Activated CD8-positive, alpha-beta memory T cell treated with anti-CD3 and anti-CD28 coated beads, Interleukin-2, amount 50 U/mL, for 4 hours (primary cell): ENCODE measurements around the gene COG1.
A peak's percentile ranks its signal among the peaks of the same experiment; 100 is the strongest.

ENCODE experiments used
- DNase-seq: peaks from one replicate; pipeline ENCODE4 v3.0.0-alpha.2; 2020

The COG1 gene

GRCh38 chr17:73201215-73202069 lies 8.6 kb downstream of the COG1 start:
- DNase-seq: no peak

- no peak for DNase-seq
Observed at GRCh38 chr17:73203135-73203787, 10.4 kb downstream of the COG1 start.

DNA sequence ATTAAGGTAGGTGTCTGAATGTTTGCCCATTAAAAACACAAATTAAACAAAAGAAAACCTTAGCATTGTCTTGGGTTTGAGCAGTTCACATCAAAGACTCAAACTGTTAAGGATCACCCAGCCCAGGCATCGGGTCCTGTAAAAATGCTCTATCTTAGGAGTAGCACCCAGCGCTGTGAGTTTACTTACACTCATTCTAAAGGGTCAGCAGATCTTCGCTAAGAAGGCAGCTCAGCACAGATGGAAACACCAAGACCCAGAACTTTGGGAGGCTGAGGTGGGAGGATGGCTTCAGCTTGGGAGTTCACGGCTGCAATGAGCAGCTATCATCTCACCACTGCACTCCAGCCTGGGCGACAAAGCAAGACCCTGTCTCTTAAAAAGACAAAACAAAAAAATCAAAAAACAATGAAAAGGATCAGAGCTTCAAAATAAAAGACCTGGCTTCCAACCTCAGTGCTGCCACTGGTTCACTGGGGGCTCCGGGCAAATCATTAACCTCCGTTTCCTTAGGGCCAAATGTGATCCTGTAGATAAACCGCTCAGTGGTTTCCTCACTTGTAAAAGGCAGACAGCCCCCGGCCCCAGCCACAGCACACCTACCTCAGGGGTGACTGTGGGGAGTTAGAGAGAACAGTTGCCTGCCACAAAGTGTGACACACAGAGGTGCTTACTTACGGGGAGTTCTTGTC lies 11.1 kb downstream of the COG1 start:
- peak; percentile 31 for DNase-seq

DNA sequence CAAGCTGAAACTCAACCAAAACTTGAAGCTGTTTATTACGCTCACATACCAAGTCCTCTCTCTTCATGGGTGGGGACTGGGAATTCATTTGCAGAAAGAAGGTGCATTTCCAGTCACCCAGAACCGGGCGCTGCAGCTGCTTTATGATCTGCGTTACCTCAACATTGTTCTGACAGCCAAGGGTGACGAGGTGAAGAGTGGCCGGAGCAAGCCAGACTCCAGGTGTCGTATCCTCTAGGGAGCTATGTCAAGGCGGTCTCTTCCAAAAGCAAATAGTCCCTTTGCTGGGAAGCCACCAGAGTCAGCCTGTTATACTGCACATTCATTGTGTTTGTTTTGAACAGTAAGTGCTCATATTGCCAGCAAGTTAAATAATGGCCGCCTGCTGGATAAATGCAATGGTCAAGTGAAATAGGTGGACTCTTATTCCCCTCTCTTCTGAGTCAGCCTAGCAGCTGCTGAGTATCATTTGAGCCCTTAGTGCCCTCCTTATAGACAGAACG lies 12.7 kb downstream of the COG1 start:
- DNase-seq: no peak

DNA sequence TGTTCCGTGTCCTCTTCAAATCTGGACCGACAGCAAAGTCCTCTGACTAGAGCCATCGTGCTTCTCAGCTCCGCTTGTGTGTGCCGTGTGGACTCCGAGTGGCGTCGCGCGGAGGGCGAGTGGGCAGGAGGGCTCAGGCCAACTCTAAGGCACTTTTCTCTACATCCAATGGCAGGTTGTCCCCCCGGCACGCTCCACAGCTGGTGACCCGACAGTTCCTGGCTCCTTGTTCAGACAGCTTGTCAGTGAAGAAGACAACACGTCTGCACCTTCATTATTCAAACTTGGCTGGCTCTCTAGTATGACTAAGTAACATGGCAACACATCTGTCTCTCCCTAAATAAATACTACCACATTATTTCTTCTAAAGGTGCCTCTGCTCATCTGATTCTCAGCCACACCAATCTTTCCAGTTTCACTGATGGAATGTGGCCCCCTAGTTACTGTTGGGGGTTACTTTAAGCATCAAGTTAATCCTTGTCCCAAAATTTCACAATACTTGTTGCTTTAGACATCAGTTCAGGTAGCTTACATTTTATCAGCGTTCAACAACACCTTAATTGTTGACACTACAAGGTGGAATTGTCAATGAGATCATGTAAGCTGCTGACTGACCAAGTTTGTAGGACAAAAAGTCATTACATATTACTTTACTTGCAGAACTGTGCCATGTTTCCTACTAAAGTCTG lies 15.4 kb downstream of the COG1 start:
- no peak for DNase-seq

DNA sequence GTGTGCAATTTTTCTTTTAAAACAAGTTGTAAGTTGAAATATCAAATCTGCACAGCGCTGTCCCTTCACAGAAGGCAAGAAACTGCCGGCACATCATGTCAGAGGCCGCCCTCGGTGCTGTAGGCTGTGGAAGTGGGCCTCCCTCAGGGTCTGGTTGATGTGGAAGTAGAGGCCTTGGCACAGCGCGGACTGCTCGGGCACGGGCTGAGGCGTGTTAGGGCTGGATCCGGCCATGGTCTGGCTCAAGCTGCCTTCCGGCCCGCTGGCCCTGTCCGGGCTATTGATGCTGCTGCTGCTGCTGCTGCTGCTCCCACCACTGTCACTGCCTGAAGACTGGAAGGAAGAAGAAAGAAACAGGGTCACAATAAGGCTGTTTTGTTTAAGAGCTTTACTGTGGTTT lies 16.6 kb downstream of the COG1 start:
- no peak for DNase-seq

- DNase-seq: no peak
Observed at GRCh38 chr17:73210002-73210678, 17.3 kb downstream of the COG1 start.

- DNase-seq: peak; percentile 74
Observed at GRCh38 chr17:73211745-73212144, 18.9 kb downstream of the COG1 start.

DNA sequence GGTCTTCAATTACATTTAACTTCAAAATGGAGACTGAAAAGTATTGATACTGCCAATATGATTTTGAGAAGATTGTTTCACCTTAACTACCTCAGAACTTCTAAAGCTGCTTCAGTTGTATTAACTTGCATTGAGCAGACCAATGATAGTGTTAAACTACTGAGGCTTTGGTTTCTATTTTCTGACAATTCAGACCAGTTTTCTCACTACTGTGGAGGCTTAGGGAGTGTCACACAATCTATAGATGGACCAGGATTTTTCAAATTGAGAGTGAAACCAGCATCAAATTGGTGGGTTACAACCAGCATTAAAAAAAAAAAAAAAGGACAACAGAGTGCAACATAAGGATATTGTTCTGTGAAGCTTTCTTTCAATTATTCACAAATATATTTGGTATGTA lies 21.2 kb downstream of the COG1 start:
- no peak for DNase-seq

GRCh38 chr17:73214851-73215250 lies 22.0 kb downstream of the COG1 start:
- DNase-seq: no peak

GRCh38 chr17:73215447-73215846 lies 22.6 kb downstream of the COG1 start:
- no peak for DNase-seq

DNA sequence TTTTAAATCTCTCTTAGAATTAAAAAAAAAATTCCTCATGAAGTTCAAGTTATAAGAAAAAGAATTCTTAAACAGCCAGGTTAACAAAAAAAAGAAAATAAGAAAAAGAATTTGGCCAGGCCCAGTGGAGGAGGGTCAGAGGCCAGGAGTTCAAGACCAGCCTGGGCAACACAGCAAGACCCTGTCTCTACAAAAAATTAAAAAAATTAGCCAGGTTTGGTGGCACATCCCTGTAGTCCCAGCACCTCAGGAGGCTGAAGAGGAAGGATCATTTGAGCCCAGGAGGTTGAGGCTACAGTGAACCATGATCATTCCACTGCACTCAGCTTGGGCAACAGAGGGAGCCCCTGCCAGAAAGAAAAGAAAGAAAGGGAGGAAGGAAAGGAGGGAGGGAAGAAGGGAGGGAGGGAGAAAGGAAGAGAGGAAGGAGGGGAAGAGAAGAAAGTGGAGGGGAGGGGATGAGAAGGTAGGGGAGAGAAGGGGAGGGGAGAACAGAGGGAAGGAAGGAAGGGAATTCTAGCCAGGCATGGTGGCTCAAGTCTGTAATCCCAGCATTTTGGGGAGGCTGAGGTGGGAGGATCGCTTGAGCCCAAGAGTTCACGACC lies 30.9 kb downstream of the COG1 start:
- DNase-seq: no peak

DNA sequence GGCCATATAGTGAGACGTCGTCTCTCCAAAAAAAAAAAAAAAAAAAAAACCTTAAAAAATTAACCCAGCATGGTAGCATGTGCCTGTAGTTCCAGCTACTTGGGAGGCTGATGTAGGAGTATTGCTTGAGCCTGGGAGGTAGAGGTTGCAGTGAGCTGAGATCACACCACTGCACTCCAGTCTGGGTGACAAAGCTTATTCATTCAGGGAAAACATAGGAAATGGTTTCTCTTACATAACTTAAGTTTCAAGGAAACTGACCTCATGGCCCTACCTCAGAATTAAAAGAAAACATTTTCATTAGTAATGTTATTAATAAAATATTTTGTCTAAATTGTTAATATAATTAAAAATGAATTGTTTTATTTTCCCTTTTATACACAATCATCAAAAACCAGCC lies 31.4 kb downstream of the COG1 start:
- DNase-seq: no peak

GRCh38 chr17:73224663-73225305 lies 31.9 kb downstream of the COG1 start:
- no peak for DNase-seq

GRCh38 chr17:73226556-73227172 lies 33.8 kb downstream of the COG1 start:
- no peak for DNase-seq

DNA sequence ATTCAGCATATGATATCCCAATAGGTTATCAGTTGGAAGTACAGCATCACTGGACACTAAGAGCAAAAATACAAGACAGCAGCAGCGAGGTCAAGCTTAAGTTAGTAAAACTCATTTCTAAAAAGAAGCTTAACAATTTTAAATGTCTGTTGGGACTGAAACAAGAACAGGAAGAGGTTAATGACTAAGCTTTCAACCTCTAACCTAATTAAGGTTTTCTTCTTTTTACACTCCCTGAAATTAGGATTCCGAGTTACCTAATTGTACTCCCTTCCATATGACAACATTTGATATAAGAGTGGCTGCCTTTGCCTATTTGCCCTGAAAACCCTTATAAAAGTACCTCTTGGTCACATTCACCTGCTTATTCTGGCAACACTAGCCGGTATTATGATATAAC lies 34.5 kb downstream of the COG1 start:
- DNase-seq: no peak

DNA sequence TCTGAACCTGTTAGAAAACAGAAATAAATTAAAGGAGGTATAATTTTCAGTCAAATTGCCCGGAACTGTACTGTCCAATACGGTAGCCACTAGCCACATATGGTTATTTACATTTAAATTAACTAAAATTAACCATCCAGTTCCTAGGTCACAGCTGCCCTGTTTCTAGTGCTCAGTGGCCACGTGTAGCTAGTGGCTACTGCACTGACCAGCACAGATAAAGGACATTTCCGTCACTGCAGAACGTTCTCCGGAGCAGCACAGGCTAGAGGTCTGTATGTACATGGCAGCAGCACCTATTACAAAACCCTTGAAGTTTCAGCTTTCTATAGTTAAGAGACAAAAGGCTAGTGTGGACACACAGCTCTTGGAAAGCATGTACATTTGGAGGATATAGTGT lies 35.1 kb downstream of the COG1 start:
- DNase-seq: no peak

DNA sequence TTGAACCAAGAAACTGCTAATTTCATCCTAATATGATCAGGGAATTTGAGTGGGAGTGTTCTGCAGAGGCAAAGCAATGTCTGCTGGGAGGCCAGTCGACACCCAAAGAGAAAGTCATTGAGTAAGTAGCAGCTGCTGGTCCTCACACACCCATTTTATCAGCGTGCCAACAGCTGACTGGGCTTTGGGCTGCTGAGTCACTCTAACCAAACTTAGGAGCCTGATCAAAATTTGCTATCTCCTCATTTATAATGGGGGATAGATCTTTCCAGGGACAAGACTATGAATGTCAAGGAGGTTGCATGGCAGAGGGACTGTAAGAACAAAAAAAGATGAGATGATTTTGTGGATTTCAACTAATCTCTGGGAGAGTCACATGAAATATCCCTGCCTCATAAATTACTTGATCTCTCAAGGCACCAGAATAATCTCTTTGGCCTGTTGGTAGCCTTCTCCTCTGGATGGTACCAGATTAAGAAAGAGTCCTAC lies 35.9 kb downstream of the COG1 start:
- DNase-seq: peak; percentile 34

- no peak for DNase-seq
Observed at GRCh38 chr17:73230088-73230487, 37.2 kb downstream of the COG1 start.

DNA sequence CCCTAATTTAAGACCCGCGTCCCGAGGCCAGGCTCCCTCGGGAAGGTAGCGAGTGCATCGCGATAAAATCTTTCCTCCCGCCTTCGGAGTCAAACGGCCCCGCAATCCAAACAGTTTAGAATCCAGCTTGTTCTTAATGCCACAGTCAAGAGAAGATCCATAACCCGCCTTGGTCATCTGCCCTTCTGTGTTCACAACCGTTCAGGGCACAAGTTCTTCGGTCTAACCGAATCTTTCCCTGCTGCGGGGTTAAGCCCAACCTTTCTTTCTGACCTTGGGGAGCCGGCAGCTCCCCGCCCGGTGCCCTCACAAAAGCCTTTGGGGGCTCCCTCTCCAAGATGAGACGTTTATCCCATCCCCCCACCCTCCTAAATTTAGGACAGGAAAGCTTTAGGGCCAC lies 38.5 kb downstream of the COG1 start:
- no peak for DNase-seq
